NCI-H2029 treated with DMSO at 0.1 percent for 48 hours (cell line): Measurements from ENCODE around the gene RTN3.

ENCODE experiments used
- DNase-seq: peaks from one replicate; lab custom pipeline; 2025; lab: John Stamatoyannopoulos, UW

The RTN3 gene

DNA sequence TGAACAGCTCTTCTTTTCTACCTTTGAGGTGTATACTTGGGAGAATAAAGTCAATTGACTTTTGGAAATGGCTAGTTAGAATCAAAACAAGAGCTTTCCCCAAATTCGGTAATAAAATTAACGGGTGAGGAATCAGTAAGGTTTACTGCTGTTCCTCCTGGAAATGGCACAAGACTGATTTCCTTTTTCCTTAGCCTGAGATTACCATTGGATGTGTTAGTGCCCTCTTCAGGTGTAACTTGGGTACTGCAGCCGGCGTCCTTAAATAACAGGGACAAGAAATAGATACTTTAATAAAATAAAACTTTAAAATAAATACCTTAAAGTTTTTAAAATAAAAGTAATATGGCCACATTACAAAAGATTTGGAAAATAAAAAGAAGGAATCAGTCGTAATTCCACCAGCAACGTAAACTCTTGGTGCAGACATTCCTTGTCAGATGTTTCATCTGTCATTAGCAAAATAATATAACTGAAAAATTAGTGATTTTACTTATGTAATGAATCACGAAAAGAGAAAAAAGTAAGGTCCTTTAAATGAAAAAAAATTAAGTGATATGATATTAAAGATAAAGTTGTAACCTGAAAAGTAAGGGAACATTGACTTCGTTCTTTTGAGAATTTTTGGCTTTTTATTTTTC is 57.5 kb downstream of the RTN3 start:
- peak; percentile 85 for DNase-seq

GRCh38 chr11:63745304-63746170 is 64.2 kb downstream of the RTN3 start:
- no peak for DNase-seq

DNA sequence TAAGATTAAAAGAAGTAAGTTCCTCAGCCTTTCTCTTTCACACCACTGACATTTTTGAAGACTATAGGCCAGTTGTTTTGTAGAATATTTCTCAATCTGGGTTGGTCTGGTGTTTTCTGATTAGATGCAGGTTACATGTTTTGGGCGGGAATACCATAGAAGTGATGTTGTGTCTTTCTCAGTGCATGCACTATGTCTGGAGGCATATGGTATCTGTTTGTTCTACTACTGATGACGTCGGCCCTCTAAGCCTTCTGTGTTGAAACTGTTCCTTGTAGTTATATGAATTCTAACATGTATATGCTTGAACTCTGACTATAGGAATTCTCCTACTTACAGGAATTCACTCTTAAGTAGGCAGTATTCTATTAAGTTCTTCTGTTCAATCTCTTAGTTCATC is 65.7 kb downstream of the RTN3 start:
- DNase-seq = no peak

DNA sequence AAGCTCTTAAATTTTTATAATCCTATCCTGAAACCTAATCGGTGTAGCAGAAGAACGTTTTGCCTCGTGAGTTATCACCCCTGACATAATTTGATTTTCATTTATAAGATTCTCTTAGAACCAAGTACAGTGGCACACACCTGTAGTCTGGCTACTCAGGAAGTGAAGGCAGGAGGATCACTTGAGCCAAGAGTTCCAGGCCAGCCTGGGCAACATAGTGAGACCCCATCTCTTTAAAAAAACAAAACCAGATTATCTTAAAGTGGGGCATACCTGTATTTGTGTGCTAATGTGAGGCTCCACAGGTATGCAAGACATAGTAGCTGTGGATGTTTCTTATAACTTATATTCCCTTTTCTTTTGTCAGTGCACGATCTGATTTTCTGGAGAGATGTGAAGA is 68.3 kb downstream of the RTN3 start:
- no peak for DNase-seq

GRCh38 chr11:63756919-63757761 is 75.8 kb downstream of the RTN3 start:
- no peak for DNase-seq

DNA sequence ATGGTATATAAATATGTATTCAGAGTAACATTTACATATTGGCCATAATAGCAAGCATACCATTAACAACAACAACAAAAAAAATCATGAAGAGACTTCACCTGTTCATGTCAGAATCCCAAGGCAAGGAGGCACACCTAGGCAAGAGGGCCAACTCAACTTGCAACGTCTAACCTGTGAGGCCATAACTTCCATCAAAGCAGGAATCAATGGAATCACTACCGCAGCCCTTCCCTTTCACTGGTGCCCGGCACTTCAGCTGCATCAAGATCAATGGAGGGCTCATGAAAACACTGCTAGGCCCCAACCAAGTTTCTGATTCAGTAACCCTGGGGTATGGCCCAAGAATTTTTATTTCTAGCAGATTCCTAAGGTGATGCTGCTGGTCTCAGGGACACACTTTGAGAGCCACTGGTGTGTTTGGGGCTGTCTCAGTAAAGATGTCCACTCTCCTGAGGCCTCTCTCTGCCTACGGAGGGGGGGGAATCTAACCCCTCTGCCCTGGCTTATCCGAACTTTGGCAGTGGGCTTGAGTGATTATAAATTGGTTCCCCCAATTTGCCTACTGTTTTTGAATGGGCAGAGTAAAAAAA is 79.3 kb downstream of the RTN3 start:
- DNase-seq = no peak

DNA sequence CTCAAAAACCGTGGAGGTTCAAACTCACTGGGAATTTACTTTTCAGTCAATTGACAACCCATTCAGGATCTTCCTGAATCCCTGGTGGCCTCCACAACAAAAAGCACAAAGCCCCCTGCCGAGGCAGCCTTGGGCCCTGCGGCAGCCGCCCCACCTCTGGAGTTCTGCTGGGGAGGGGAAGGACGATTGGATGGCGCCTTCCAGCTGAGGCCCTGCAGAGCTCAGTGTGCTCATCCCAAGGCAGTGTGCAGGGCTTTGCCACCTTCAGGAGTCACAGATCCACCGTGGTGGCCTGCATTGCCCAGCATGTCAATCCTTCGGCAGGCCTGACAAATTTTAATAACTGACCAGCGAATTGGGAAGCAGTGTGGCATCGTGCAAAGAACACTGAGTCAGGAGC is 79.9 kb downstream of the RTN3 start:
- DNase-seq = no peak

- no peak for DNase-seq
These were observed 80.8 kb downstream of the RTN3 start for GRCh38 chr11:63761931-63762653.

GRCh38 chr11:63762654-63763495 is 81.6 kb downstream of the RTN3 start:
- DNase-seq = no peak

GRCh38 chr11:63763496-63764339 is 82.4 kb downstream of the RTN3 start:
- DNase-seq = no peak

DNA sequence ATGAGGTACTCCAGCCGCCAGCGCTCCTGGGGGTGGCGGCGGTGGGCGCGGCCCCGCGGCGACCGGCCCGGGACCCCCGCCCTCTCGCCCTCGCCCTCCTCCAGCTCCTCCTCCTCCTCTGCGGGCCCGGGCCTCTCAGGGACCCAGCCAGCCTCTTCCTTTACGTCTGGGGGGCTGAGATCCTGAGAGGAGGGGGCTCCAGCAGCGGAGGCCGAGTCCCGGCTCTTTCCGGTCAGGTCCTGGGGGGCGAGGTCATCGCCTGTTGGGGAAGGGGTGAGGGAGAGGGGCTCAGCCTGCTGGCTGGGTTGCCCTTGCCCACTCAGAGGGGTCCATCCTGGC is 83.0 kb downstream of the RTN3 start:
- DNase-seq = no peak

DNA sequence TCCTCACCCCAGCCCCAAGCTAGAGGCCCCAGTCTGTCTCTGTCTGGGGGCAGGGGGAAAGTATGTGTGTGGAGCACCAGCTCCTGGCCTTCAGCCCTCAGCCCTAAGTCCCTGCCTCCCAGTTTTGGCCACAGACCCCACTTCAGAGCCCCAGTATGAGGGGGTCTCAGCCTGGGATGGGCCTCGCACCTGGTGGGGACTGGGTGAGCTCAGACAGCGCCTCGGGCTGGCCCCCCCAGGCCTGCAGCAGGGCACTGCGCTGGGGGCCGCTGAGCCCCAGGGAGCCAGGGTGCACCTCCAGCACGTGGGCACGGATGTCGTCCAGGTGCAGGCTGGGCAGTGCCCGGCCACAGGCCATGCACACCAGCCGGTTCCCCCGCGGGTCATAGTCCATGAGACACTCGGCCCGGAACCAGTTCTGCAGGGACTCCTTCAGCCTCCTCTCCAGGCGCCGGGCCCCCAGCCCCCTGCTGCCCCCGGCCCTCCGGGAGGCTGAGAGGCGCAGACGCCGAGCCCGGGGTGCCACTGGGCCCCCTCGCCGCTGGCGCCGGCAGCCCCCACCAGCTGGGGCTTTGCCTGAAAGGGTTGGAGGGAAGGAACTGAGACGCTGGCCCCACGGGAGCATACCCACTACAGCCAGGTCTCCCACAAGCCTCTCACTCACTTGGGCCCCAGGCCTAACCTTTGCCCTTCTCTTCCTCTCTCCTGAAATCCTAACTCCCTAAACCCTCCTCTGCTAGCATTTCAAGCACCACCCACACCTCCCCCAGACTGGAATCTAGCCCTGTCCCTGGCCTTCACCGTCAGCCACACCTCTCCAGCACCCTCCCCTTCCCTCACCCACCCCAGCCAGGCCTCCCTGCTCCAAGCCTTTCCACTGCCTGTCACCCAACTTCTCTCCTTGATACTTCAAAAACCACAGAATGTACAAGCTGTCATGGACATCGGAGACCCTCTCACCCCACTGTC is 83.7 kb downstream of the RTN3 start:
- DNase-seq = no peak

GRCh38 chr11:63765688-63766241 is 84.5 kb downstream of the RTN3 start:
- no peak for DNase-seq

DNA sequence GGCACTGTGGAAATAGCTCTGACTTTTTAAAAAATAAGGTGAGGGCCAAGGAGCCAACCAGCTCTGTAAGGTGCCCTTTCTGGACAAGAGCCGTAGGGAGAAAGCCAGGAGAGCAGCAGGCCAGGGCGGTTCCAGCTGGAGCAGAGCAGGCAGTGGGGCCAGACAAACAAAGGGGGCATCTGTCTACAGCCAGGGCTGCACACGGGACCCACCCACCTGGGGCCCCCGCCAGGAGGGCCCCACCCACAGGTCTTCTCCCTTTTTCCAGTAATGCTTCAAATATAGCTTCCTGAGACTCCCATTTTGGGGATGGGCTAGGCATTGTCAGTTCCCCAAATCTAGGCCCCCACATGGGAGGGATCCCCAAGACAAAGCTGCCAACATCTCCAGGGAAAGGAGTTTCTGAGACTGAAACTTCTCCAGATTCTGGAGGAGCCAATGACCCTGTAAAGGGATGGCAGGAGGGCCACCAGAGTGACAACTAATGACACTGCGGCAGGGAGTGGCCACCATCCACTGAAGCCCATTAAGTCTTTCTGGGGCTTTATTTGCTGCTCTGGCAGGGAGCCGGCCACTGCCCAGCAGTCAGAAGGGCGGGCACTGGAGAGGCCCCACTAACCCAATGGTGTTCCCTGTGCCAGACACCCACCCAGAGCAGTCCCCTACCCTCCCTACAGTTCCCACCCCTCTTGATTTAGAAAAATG is 85.4 kb downstream of the RTN3 start:
- DNase-seq = no peak

- no peak for DNase-seq
These were observed 85.9 kb downstream of the RTN3 start for GRCh38 chr11:63767267-63767564.

GRCh38 chr11:63767565-63768236 is 86.4 kb downstream of the RTN3 start:
- peak; percentile 55 for DNase-seq
